Endothelial cell of umbilical vein (primary cell): Measurements from ENCODE around the gene PIMREG. TPM values are rescaled to one million over a fixed set of nuclear protein-coding genes. Genes with fewer than 3 reads are reported as not detected.

Experiments used
- BruUV-seq: library from RNA; stranded (reverse); fragments of 400-500 nt; replicated peaks from 2 replicates; lab custom pipeline; 2021; lab: Mats Ljungman, UMichigan
- CTCF ChIA-PET: fragments of 300-600, 350-600 bp; sonication (Branson Sonifier 250); formaldehyde crosslinking; loops from one replicate; lab custom pipeline; 2021; ENCODE audit warnings: antibody characterized with exemption, inconsistent platforms; lab: Charles Lee
- POLR2A ChIA-PET: fragments of 300-600, 350-600 bp; sonication (Branson Sonifier 250); formaldehyde crosslinking; loops from one replicate; lab custom pipeline; 2021; ENCODE audit warnings: antibody characterized with exemption, inconsistent platforms; lab: Charles Lee
- DNase-seq: peaks from one replicate; pipeline ENCODE4 v3.0.0-alpha.2; 2011; ENCODE audit warnings: low read depth, low spot score
- FAIRE-seq: peaks from 2 replicates; lab custom pipeline; 2011; peaks lifted over from hg19 to GRCh38; lab: Jason Lieb, UNC
- H2AFZ ChIP-seq: 2 replicates; pipeline ENCODE4 v1.6.0; 2012; ENCODE audit warnings: low read depth, low read length, control low read depth, inconsistent platforms
- H3K27ac ChIP-seq: 2 replicates; pipeline ENCODE4 v1.5.1; 2011; ENCODE audit warnings: low read depth, mild to moderate bottlenecking, control low read depth, low read length, moderate library complexity; ENCODE audit not compliant: insufficient read depth
- H3K27me3 ChIP-seq, 2 experiments: 2 replicates each; pipeline versions ENCODE4 v1.6.0 to v1.6.1; 2011; ENCODE audit warnings: low read length in 2 of 2, mixed read lengths in 1 of 2; ENCODE audit not compliant: control insufficient read depth in 2 of 2, insufficient read depth in 2 of 2
- H3K36me3 ChIP-seq, 2 experiments: 2 replicates in 1 of 2; 3 replicates in 1 of 2; pipeline ENCODE4 v1.5.1; 2011; ENCODE audit warnings: low read length in 2 of 2, mild to moderate bottlenecking in 1 of 2, moderate library complexity in 1 of 2; ENCODE audit not compliant: control insufficient read depth in 2 of 2, insufficient read depth in 2 of 2; ENCODE audit errors: extremely low read depth in 1 of 2
- H3K4me1 ChIP-seq: 3 replicates; pipeline ENCODE4 v1.5.1; 2011; ENCODE audit warnings: mild to moderate bottlenecking, low read length; ENCODE audit not compliant: control insufficient read depth, insufficient read depth; ENCODE audit errors: extremely low read depth
- H3K4me2 ChIP-seq: 2 replicates; pipeline ENCODE4 v1.6.1; 2011; ENCODE audit warnings: low read length, control low read depth, mixed read lengths; ENCODE audit not compliant: insufficient read depth
- H3K4me3 ChIP-seq, 3 experiments: fragments of 200-600 bp in 1 of 3; sonication (generic), shearing (Covaris generic) in 1 of 3; replicated peaks in 1 of 3; 2 replicates each; pipeline ENCODE4 v1.5.1; 2011 to 2016; ENCODE audit warnings: control low read depth in 3 of 3, low read length in 3 of 3, mild to moderate bottlenecking in 2 of 3, inconsistent platforms in 1 of 3, low read depth in 1 of 3, moderate library complexity in 1 of 3; ENCODE audit not compliant: insufficient read depth in 1 of 3
- H3K79me2 ChIP-seq: 2 replicates; pipeline ENCODE4 v1.6.0; 2012; ENCODE audit warnings: low read length, inconsistent platforms; ENCODE audit not compliant: control insufficient read depth, insufficient read depth
- H3K9ac ChIP-seq: replicated peaks from 2 replicates; pipeline ENCODE3; 2011; ENCODE audit warnings: low read length, control low read depth; ENCODE audit not compliant: insufficient read depth; ENCODE audit errors: extremely low read depth
- H3K9me1 ChIP-seq: replicated peaks from 3 replicates; pipeline ENCODE4 v1.6.0; 2011; ENCODE audit warnings: mild to moderate bottlenecking, low read length; ENCODE audit not compliant: control insufficient read depth, insufficient read depth; ENCODE audit errors: extremely low read depth
- H3K9me3 ChIP-seq: replicated peaks from 2 replicates; pipeline ENCODE4 v1.5.1; 2012; ENCODE audit warnings: low read length, inconsistent platforms; ENCODE audit not compliant: control insufficient read depth, insufficient read depth
- H4K20me1 ChIP-seq: replicated peaks from 2 replicates; pipeline ENCODE3; 2011; ENCODE audit warnings: mild to moderate bottlenecking, low read length; ENCODE audit not compliant: control insufficient read depth, insufficient read depth; ENCODE audit errors: extremely low read depth
- EZH2 ChIP-seq: IDR thresholded peaks from 2 replicates; pipeline ENCODE4 v1.6.1; 2012; ENCODE audit warnings: borderline replicate concordance, low read depth, mild to moderate bottlenecking, moderate library complexity, low read length, inconsistent platforms; ENCODE audit not compliant: severe bottlenecking
- FOS ChIP-seq: IDR thresholded peaks from 2 replicates; pipeline ENCODE4 v1.6.1; 2011; ENCODE audit warnings: mild to moderate bottlenecking, low read length, moderate library complexity, borderline replicate concordance; ENCODE audit not compliant: insufficient read depth
- GATA2 ChIP-seq: IDR thresholded peaks from 2 replicates; pipeline ENCODE4 v1.7.0; 2011; ENCODE audit warnings: low read depth, mild to moderate bottlenecking, moderate library complexity, mixed read lengths, low read length; ENCODE audit not compliant: insufficient read length, insufficient read depth
- JUN ChIP-seq: IDR thresholded peaks from 2 replicates; pipeline ENCODE4 v1.6.1; 2011; ENCODE audit warnings: borderline replicate concordance, low read depth; ENCODE audit not compliant: insufficient read length, insufficient read depth
- MYC ChIP-seq: IDR thresholded peaks from one replicate; pipeline ENCODE4 v1.6.1; 2011; ENCODE audit warnings: mild to moderate bottlenecking, low read depth, low read length
- POLR2A ChIP-seq: IDR thresholded peaks from 2 replicates; pipeline ENCODE4 v1.6.1; 2012; ENCODE audit warnings: low read depth, mild to moderate bottlenecking, control low read depth, low read length
- POLR2AphosphoS5 ChIP-seq: IDR thresholded peaks from 2 replicates; pipeline ENCODE4 v1.6.1; 2012; ENCODE audit warnings: low read depth, mild to moderate bottlenecking, control low read depth, low read length, moderate library complexity; ENCODE audit not compliant: insufficient read depth
- dilution Hi-C: fragments of 300-500 bp; cut with MboI; formaldehyde crosslinking; loops from one replicate; pipeline ENCODE4 v1.15.0; 2019; ENCODE audit warnings: low sequenced_read_pairs; ENCODE audit not compliant: extremely low pct_ligation_motif_present
- intact Hi-C: fragments of 100-400 bp; cut with micrococcal nuclease; formaldehyde crosslinking; loops from one replicate; pipeline ENCODE4 v1.10.0; 2022
- polyA plus RNA-seq, 4 experiments: library from polyadenylated mRNA; depleted of rRNA in 3 of 4; stranded (reverse) in 3 of 4; unstranded in 1 of 4; fragments of >200 nt; gene quantifications; 2 replicates each; pipeline versions ENCODE4 v1.2.1 to v1.2.3, GENCODE V29; 2011 to 2012; ENCODE audit warnings: missing spikeins in 1 of 4
- total RNA-seq: library from RNA; stranded (reverse); gene quantifications from 2 replicates; pipeline ENCODE4 v1.2.3, GENCODE V29; 2021
- TF ChIP-seq, protein P1 (sequence below): IDR thresholded peaks from 2 replicates; pipeline ENCODE4 v1.6.1; 2011; ENCODE audit not compliant: insufficient read depth, insufficient read length
- TF ChIP-seq, protein P2 (sequence below), 2 donors: IDR thresholded peaks; 1 replicate in 1 of 2; 2 replicates in 1 of 2; pipeline ENCODE4 v1.5.1; 2011; ENCODE audit warnings: low read length in 2 of 2, mild to moderate bottlenecking in 2 of 2, moderate library complexity in 2 of 2, control low read depth in 1 of 2, inconsistent platforms in 1 of 2, low read depth in 1 of 2; ENCODE audit not compliant: insufficient read depth in 1 of 2; ENCODE audit errors: extremely low read depth in 1 of 2

Gene PIMREG
- total and polyA plus RNA-seq, 2 donors (not counting 3 experiments of a cell fraction or from before 2014, with no cell fraction given): 26.3 to 37.7 TPM

DNA sequence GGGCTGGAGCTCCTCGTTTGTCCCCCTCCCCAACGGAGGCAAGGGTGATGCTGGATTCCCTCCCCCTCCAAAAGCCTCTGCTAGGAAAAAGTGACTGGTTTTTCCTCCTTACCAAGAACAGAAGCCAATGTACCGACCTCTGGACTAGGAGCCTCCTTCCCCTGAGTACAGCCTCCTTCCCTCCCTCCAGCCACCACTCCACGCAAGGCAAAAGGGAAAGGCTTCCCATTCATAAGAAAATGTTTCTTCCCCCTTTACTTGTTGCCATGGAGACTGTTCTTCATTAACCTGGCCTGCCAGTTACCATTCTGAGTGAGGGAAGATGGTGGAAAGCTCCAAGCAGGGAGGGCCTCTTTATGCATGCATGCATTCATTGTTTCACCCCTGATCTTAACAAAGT lies 4.3 kb upstream of the PIMREG start:
- no peak for DNase-seq
- H3K79me2 ChIP-seq: no peaks in the 10 kb centered on the region
- FAIRE-seq: no peak
- H2AFZ ChIP-seq: no peak overlapping the region
- no peaks in the 10 kb centered on the region for H3K36me3 ChIP-seq
- dilution Hi-C loops (no loop called here), intact Hi-C loops (loop anchor here (5.0 to 10.0 kb wide), 2 partner anchors 953 to 1195 kb away; partner anchors contain the start of genes DERL2 and MIS12)
- no peaks in the 10 kb centered on the region for H4K20me1 ChIP-seq
- no peak overlapping the region for H3K9ac ChIP-seq
- peaks cover 8 to 25% of the 10 kb centered on the region in 2 experiments for H3K27me3 ChIP-seq
- CTCF ChIA-PET: interaction anchor here (1.1 kb wide), 1 partner anchor 9 kb away, joined by 3 read pairs; no protein-coding TSS in a partner anchor
- H3K4me2 ChIP-seq: no peak overlapping the region
- H3K4me1 ChIP-seq: peaks cover 14% of the 10 kb centered on the region
- no peak overlapping the region for H3K4me3 ChIP-seq
- TF ChIP-seq POLR2AphosphoS5 (no peak), POLR2A (no peak), FOS (no peak), EZH2 (no peak), GATA2 (no peak), MYC (no peak), JUN (no peak)
- TF ChIP-seq, protein P1, sequence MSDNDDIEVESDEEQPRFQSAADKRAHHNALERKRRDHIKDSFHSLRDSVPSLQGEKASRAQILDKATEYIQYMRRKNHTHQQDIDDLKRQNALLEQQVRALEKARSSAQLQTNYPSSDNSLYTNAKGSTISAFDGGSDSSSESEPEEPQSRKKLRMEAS: no peak
- TF ChIP-seq, protein P2, sequence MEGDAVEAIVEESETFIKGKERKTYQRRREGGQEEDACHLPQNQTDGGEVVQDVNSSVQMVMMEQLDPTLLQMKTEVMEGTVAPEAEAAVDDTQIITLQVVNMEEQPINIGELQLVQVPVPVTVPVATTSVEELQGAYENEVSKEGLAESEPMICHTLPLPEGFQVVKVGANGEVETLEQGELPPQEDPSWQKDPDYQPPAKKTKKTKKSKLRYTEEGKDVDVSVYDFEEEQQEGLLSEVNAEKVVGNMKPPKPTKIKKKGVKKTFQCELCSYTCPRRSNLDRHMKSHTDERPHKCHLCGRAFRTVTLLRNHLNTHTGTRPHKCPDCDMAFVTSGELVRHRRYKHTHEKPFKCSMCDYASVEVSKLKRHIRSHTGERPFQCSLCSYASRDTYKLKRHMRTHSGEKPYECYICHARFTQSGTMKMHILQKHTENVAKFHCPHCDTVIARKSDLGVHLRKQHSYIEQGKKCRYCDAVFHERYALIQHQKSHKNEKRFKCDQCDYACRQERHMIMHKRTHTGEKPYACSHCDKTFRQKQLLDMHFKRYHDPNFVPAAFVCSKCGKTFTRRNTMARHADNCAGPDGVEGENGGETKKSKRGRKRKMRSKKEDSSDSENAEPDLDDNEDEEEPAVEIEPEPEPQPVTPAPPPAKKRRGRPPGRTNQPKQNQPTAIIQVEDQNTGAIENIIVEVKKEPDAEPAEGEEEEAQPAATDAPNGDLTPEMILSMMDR (IDR thresholded peaks at IDR 0.05; ENCODE audit: extremely low read depth in 1 of 2, insufficient read depth in 1 of 2, low read depth in 1 of 2, low read length in 2 of 2): no peak
- no TSS peak for BruUV-seq
- H3K27ac ChIP-seq: no peak overlapping the region
- H3K9me3 ChIP-seq: no peaks in the 10 kb centered on the region
- H3K9me1 ChIP-seq: no peaks in the 10 kb centered on the region
- POLR2A ChIA-PET: no interaction called here
